NCI-H82 treated with DMSO at 0.1 percent for 48 hours (cell line): Measurements from ENCODE around the gene HVCN1.
A peak's percentile ranks its signal among the peaks of the same experiment; 100 is the strongest.

Source experiments
- DNase-seq: peaks from one replicate; lab custom pipeline; 2025; ENCODE audit not compliant: unreplicated experiment; lab: John Stamatoyannopoulos, UW

HVCN1 gene

DNA sequence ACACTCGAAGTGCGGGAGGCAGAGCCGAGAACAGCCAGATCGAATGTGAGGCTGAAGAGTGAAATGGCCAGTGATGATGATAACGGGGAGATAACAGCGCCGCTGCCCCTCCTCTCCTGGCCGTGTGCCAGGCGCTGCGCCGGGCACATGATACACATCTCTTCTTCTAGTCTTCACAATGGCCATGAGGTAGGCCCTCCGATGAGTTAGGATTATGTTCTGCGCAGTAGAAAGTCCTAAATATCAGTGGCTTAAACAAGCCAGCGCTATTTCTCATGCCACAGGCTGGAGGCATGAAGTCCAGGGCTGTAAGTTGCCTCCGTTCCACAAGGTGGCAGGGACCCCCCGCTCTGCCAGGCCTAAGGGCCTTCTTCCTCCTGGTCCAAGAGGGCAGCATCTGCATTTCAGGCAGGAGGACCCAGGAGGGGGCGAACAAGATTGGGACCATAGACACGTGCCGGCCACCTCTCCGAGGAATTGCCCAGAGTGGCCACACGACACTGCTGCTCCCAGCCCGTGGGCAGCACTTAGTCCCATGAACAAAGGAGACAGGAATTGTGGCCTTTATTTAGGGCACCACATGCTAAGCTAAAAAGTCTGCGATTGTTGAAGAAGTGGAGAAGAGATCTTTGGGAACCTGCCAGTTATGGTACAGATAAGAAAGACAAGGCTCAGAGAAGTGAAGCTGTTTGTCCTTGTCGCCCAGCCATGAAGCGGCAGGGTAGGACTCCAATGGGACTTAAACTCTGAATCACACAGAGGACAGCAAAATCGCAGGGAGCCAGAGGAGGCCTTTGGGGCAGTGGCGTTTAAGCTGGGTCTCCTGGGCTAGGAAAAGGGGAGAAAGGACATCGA, 10.9 kb upstream of the HVCN1 start:
- DNase-seq = no peak

- peak; percentile 65 for DNase-seq
Measured at GRCh38 chr12:110698171-110698902, 9.4 kb upstream of the HVCN1 start.

DNA sequence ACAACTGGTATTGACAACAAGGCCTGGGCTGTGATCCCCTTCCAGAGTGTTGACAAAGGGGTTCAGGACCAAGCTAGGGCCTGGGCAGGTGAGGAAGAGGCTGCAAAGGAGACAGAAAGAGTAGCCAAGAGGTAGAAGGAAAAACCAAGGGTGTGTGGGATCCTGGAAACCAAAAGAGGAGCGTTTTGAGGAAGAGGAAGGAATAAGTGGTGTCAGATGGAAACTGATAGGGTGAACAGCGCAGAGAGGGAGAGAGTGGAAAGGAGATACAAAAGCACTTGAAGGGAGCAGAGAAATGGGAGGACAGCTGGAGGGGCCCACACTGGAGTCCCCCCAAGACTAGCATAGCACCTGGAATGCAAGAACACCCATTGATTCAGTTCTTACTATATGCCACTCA, 8.3 kb upstream of the HVCN1 start:
- no peak for DNase-seq

GRCh38 chr12:110696283-110696682, 7.4 kb upstream of the HVCN1 start:
- no peak for DNase-seq

DNA sequence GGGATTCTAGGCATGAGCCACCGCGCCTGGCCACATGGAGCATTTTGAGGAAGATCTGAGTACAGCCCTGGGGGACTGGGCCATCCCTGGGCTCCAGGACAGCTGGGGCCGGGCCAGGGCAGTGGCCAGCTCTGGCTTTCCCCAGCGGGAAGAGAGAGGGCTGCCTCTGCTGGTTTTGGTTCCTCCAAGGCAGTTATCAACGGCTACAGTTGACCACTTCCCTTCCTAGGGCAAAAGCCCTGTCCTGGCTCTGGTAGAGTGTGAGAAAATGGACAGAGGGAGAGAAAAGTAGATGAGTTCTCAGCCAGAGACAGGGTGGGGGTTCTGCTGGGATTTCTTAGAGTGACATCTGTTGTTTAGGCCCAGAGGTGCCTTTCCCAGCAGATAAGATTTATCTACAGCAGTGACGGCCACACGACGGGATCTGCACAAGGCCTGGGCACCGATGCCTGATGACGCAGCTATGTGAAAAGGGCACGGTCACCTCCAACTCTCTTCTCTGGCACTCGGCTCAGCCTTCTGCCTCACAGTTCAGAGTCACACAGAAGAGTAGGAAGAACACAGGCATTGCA, 5.5 kb upstream of the HVCN1 start:
- peak; percentile 60 for DNase-seq

DNA sequence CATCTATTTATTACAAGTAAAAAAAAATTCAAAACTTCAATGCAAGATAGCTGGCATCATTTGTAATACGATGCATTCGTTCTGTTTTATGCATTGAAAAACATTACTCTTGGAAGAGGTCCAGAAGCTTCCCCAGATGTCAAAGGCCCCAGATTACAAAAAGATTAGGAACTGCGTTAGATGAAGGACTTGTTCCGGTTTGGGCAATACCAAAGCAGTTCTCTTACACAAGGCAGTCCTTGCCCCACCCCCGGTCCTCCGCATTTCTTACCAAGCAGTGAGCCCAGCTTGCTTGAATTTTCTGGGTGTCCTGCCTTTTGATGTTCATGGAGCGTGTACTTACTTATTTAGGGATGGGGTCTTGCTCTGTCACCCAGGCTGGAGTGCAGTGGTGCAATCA, 4.8 kb upstream of the HVCN1 start:
- DNase-seq = peak; percentile 41

DNA sequence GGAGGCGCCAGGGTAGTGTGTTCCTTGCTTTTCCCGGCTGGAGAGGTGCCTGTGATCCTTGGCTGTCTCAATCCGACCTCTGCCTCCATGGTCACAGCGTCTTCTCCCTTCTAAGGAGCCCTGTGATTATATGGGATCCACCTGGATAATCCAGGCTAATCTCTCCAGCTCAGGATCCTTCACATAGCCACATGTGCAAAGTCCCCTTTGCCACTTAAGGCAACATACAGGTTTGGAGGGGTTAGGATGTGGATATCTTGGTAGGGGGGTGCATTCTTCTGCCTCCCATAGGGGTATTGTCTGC, 1.2 kb upstream of the HVCN1 start:
- DNase-seq = peak; percentile 30

DNA sequence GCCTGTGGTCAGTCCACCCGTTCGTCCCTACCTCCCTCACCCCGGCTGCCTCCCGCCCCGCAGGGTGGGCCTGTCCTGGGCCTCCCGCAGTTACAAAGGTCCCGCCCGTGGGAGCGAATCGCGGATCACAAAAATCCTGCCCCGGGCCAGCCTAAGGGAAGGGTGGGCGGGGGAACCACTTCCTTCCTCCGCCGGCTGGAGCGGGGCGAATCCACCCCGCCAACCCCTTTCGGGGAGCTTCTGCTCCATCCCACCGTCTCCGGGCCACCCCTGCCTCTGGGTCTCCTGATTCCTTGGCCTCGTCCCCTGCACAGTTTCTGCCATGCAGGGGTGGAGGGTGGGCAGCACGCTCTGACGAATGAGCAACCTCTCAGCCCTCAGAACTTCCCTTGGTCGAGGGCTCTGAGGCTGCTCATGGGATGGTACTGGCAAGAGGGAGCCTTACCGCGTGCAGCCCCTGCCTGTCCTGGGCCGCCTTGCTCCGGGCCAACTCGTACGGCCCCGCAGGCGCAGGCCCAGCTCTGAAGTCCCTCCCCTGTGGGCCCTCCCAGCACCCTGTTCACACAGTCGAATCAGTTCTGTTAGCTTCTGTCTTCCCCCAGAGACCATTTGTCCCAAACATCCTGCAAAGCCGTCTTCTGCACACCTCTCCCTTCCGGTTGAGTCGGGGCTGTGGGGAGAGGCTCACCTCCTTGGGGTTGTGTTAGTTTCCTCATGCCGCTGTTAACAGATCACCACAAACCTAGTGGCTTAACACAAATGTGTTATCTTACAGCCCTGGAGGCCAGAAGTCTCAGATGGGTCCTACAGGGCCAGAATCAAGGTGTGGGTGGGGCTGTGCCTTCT, 589 bp upstream of the HVCN1 start:
- no peak for DNase-seq

- no peak for DNase-seq
Measured at GRCh38 chr12:110687396-110688169, 1.3 kb downstream of the HVCN1 start.

DNA sequence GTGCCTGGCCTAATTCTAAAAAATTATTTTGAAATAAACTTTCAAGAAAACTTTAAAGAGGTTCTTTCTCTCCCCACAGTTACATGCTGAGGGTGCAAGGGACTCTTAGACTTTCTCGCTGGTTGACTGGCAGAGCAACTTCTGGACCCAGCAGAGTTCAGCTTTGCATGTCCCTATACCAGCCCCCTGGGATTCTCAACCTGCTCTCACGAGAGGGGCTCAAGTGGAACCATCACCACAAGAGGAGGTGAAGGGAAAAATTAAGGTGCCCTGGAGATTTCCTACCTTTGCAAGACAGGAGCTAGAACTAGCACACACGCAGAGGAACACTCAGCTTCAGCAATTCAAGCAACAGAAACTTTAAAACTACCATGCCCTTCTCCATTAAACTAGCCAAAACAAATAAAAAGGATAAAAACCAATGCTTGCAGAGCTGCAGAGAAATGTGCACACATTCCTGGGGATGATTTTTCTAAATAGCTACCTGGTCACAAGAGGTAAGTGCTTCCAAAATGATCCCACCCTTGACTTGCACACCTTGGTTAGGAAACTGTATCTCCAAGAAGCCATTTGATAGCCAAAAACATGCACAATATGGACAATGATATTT, 2.5 kb downstream of the HVCN1 start:
- DNase-seq = no peak

- no peak for DNase-seq
Measured at GRCh38 chr12:110684312-110684836, 4.5 kb downstream of the HVCN1 start.

GRCh38 chr12:110683888-110684287, 5.0 kb downstream of the HVCN1 start:
- DNase-seq = no peak

DNA sequence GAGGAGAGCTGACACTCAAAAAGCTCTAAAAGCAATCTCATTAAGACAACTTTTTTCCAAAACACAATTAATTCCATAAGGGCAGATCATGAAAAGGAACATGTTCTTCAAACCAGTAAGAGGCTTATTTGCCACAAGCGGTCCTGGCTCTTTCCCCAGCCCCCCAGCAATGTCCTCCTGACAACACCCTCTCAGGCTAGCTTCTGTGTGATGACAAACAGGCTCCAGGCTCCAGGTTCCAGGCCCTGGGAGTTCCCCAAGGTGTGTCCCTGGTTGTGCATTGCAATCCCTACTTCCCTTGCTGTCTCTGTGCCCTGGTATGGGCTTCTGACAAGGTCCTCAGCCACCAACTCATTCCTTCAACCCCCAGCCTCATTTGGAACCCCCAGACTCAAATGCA, 8.9 kb downstream of the HVCN1 start:
- peak; percentile 54 for DNase-seq

DNA sequence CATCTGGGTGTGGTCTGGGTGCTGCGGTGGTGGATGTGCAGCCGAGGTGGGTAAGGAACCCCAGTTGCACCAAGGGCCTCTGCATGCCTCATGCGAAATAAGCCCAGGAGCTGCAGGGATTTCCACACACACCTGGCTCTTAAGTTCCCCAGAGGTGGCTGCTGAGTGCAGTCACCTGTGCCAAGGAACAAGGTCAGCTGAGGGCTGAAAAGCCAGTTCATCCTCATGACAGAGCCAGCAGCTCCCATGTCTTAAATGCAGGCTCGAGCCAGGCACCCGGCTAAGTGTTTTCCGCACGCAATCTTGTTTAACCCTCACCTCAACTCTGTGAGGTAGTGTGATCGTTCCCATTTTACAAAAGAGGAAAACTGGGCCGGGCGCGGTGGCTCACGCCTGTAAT, 9.7 kb downstream of the HVCN1 start:
- DNase-seq = no peak

GRCh38 chr12:110677982-110678381, 10.9 kb downstream of the HVCN1 start:
- DNase-seq = no peak

DNA sequence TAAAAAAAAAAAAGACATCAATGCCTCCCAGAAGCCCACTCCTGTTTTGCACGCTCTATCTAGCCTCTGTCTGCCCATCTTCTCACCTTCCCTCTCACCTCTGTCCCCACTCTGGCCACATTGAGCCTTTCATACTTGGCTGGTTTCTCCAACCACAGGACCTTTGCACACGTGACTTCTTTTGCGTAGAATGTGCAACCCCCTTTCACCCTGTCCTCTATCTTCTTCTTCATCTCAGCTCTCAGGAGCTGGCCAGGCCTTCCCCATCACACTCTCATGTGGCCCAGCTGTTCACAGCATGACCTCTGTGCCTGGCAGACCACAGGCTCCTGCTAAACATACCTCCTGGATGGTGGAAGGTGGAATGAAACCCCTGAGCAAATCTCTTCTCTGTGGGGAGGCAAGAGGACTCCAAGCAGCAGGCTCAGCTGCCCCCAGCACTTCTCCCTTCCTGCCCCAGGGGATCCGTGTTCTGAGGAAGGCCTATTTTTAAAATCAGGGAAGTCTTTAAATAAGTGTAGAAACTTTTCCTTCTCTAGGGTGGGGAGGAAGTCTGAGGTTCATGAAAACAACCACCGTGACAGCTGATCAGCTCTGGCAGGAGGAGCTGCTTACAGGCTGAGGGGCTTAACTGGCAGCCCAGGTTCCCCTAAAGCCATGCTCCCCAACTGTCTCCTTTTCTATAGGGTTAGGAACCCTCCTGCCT, 11.6 kb downstream of the HVCN1 start:
- no peak for DNase-seq

DNA sequence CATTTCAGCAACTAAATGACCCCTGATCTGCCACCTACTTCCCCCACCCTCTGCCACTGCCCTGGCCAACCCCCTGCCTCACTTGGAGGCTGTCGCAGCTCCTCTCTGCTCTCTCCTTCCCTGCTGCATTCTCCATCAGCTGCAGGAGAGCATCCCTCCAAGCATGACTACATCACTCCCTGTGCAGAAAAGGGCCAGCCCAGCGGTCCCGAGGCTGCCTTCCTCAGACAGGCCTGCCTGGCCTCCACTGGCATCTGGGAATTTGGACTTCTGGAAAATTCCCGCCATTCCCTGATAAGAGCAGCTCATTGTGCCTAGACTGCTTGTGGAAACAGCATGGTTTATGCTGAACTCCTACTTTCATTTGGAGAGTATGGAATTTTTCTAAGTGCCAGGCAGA, 12.7 kb downstream of the HVCN1 start:
- DNase-seq = no peak

DNA sequence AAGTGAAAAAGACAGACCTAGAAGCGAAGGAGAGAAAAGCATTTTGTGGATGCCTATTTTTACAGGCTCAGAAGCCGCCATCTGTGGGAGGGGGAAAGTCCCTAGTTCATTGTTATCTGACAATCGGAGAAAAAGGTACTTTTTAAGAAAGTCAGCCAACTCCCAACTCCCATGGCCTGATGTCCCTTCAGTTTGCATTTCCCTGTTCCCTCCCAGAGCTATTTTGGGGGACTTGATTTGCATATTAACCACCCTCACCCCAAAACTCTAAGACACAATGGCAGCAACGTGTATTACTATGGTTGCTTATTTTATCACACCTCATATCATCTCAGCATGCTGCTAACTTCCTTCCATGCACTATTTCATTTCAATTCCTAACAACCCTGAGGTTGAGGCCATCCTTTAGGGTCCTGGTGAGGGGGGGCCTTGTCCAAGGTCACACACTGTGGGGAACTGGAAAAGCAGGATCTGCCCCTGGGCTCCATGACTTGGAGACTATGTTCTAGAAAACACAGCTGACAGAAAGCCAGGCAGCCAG, 18.7 kb downstream of the HVCN1 start:
- no peak for DNase-seq

- DNase-seq = no peak
Measured at GRCh38 chr12:110669193-110669502, 19.8 kb downstream of the HVCN1 start.
